Brain microvascular endothelial cell (primary cell): ENCODE results near the gene NRG4.
A peak's percentile ranks its signal among the peaks of the same experiment; 100 is the strongest.
"Not testable (repeated sequence)": the region's sequence is repeated elsewhere in the genome, so short reads cannot be mapped to it uniquely, and the experiment has no call there.

Experiments used
- DNase-seq: peaks from one replicate; pipeline ENCODE4 v3.0.0-alpha.2; 2020
- H3K27ac ChIP-seq: fragments of 250-450 bp; sonication (Bioruptor Pico); 2 replicates; pipeline ENCODE4 v1.5.1; 2020; ENCODE audit warnings: mild to moderate bottlenecking, moderate library complexity
- H3K27me3 ChIP-seq: fragments of 250-450 bp; sonication (Bioruptor Pico); replicated peaks from 2 replicates; pipeline ENCODE4 v1.5.1; 2020; ENCODE audit warnings: mild to moderate bottlenecking
- H3K36me3 ChIP-seq: fragments of 250-450 bp; sonication (Bioruptor Pico); replicated peaks from 2 replicates; pipeline ENCODE4 v1.5.1; 2020; ENCODE audit warnings: mild to moderate bottlenecking
- H3K4me3 ChIP-seq: 2 replicates; pipeline ENCODE4 v1.5.1; 2011; ENCODE audit warnings: low read depth, mild to moderate bottlenecking, control low read depth, low read length, moderate library complexity
- CTCF ChIP-seq: IDR thresholded peaks from 2 replicates; pipeline ENCODE4 v1.5.1; 2011; ENCODE audit warnings: low read depth, mild to moderate bottlenecking, moderate library complexity, low read length, control low read depth, inconsistent platforms; ENCODE audit errors: missing control alignments
- in situ Hi-C: cut with HindIII; loops from 2 replicates; pipeline ENCODE4 v1.10.0; 2017; ENCODE audit warnings: low sequenced_read_pairs, low pct_ligation_motif_present

The NRG4 gene

GRCh38 chr15:75921732-75922703 lies 90.2 kb downstream of the NRG4 start:
- H3K4me3 ChIP-seq: no peak overlapping the region
- no peaks in the 10 kb centered on the region for H3K27me3 ChIP-seq
- H3K36me3 ChIP-seq: peaks cover 2% of the 10 kb centered on the region
- H3K27ac ChIP-seq: no peak overlapping the region
- in situ Hi-C loops: no loop called here
- TF ChIP-seq CTCF: peak; percentile 62
- peak; percentile 80 for DNase-seq

GRCh38 chr15:75920079-75920478 lies 92.1 kb downstream of the NRG4 start:
- peak; percentile 50 for DNase-seq
- in situ Hi-C loops: no loop called here
- no peak for TF ChIP-seq CTCF
- no peak overlapping the region for H3K27ac ChIP-seq
- no peaks in the 10 kb centered on the region for H3K27me3 ChIP-seq
- no peak overlapping the region for H3K4me3 ChIP-seq
- peaks cover 9% of the 10 kb centered on the region for H3K36me3 ChIP-seq

- peaks cover 23% of the 10 kb centered on the region for H3K36me3 ChIP-seq
- in situ Hi-C loops: no loop called here
- DNase-seq: no peak
- TF ChIP-seq CTCF: no peak
- no peaks in the 10 kb centered on the region for H3K27me3 ChIP-seq
- no peak overlapping the region for H3K27ac ChIP-seq
- no peak overlapping the region for H3K4me3 ChIP-seq
Observed at GRCh38 chr15:75918135-75918534, 94.1 kb downstream of the NRG4 start.

- no peak for DNase-seq
- Histone ChIP-seq H3K27ac (no peak overlapping the region), H3K36me3 (peaks cover 23% of the 10 kb centered on the region), H3K27me3 (no peaks in the 10 kb centered on the region), H3K4me3 (no peak overlapping the region)
- no peak for TF ChIP-seq CTCF
- in situ Hi-C loops: no loop called here
Observed at GRCh38 chr15:75916978-75917377, 95.2 kb downstream of the NRG4 start.

GRCh38 chr15:75910355-75910754 lies 101.9 kb downstream of the NRG4 start:
- H3K27me3 ChIP-seq, H3K27ac ChIP-seq, in situ Hi-C loops, H3K4me3 ChIP-seq, DNase-seq: not testable (repeated sequence)
- H3K36me3 ChIP-seq: peaks cover 31% of the 10 kb centered on the region

- H3K4me3 ChIP-seq: no peak overlapping the region
- no peak overlapping the region for H3K27ac ChIP-seq
- TF ChIP-seq CTCF: no peak
- DNase-seq: no peak
- in situ Hi-C loops: no loop called here
- H3K27me3 ChIP-seq: no peaks in the 10 kb centered on the region
- H3K36me3 ChIP-seq: peaks cover 18% of the 10 kb centered on the region
Observed at GRCh38 chr15:75905231-75905630, 107.0 kb downstream of the NRG4 start.
